Osteoblast (primary cell): ENCODE data around the gene CCHCR1. TPM values are rescaled to one million over a fixed set of nuclear protein-coding genes. Genes with fewer than 3 reads are reported as not detected.

Experiments
- DNase-seq: peaks from one replicate; pipeline ENCODE4 v3.0.0; 2011; ENCODE audit warnings: low spot score, mixed read lengths; ENCODE audit not compliant: insufficient read length; ENCODE audit errors: missing footprints
- H2AFZ ChIP-seq: 2 replicates; pipeline ENCODE4 v1.6.0; 2011; ENCODE audit warnings: mild to moderate bottlenecking, low read length
- H3K27ac ChIP-seq: 2 replicates; pipeline ENCODE4 v1.5.1; 2011; ENCODE audit warnings: mild to moderate bottlenecking, low read depth, low read length, moderate library complexity
- H3K27me3 ChIP-seq: 2 replicates; pipeline ENCODE4 v1.6.0; 2012; ENCODE audit warnings: mild to moderate bottlenecking, control low read depth, inconsistent platforms, low read length, moderate library complexity; ENCODE audit not compliant: insufficient read depth
- H3K36me3 ChIP-seq: 2 replicates; pipeline ENCODE4 v1.5.1; 2011; ENCODE audit warnings: mild to moderate bottlenecking, low read length, control low read depth, moderate library complexity; ENCODE audit not compliant: insufficient read depth
- H3K4me1 ChIP-seq: 2 replicates; pipeline ENCODE4 v1.5.1; 2011; ENCODE audit warnings: mild to moderate bottlenecking, low read length, control low read depth, moderate library complexity; ENCODE audit not compliant: insufficient read depth
- H3K4me2 ChIP-seq: 2 replicates; pipeline ENCODE4 v1.6.0; 2011; ENCODE audit warnings: mild to moderate bottlenecking, low read length; ENCODE audit not compliant: insufficient read depth
- H3K4me3 ChIP-seq: fragments of 200-600 bp; sonication (generic); 3 replicates; pipeline ENCODE4 v1.5.1; 2012; ENCODE audit warnings: mild to moderate bottlenecking, low read length, inconsistent platforms; ENCODE audit not compliant: insufficient read depth
- H3K79me2 ChIP-seq: 2 replicates; pipeline ENCODE4 v1.6.0; 2012; ENCODE audit warnings: mild to moderate bottlenecking, low read length, control low read depth, inconsistent platforms; ENCODE audit not compliant: insufficient read depth
- H3K9me3 ChIP-seq: 2 replicates; pipeline ENCODE4 v1.5.1; 2011; ENCODE audit warnings: low read depth, low read length, control low read depth
- H4K20me1 ChIP-seq: 2 replicates; pipeline ENCODE4 v1.6.0; 2012; ENCODE audit warnings: mild to moderate bottlenecking, low read length, control low read depth; ENCODE audit not compliant: insufficient read depth
- CTCF ChIP-seq: IDR thresholded peaks from 2 replicates; pipeline ENCODE4 v1.5.1; 2011; ENCODE audit warnings: mild to moderate bottlenecking, low read depth, low read length, moderate library complexity; ENCODE audit errors: extremely low read depth
- total RNA-seq: library from RNA; depleted of rRNA; stranded (reverse); fragments of >200 nt; gene quantifications from 2 replicates; pipeline ENCODE4 v1.2.3, GENCODE V29; 2012

Gene CCHCR1
- total RNA-seq, 1 donor = 14.1 TPM

GRCh38 chr6:31154436-31154835 is 3.2 kb downstream of the CCHCR1 start:
- Histone ChIP-seq H4K20me1 (no peaks in the 10 kb centered on the region), H3K4me2 (no peak overlapping the region), H2AFZ (no peak overlapping the region), H3K9me3 (no peaks in the 10 kb centered on the region), H3K27ac (no peak overlapping the region), H3K36me3 (peaks cover 31% of the 10 kb centered on the region), H3K27me3 (no peaks in the 10 kb centered on the region), H3K79me2 (peaks cover 12% of the 10 kb centered on the region), H3K4me3 (no peak overlapping the region), H3K4me1 (peaks cover 10% of the 10 kb centered on the region)
- no peak for DNase-seq
- TF ChIP-seq CTCF = no peak

- no peak overlapping the region for H2AFZ ChIP-seq
- H3K4me2 ChIP-seq = no peak overlapping the region
- H4K20me1 ChIP-seq = no peaks in the 10 kb centered on the region
- no peaks in the 10 kb centered on the region for H3K27me3 ChIP-seq
- no peak for DNase-seq
- H3K27ac ChIP-seq = no peak overlapping the region
- H3K4me1 ChIP-seq = peaks cover 4% of the 10 kb centered on the region
- no peak overlapping the region for H3K4me3 ChIP-seq
- H3K9me3 ChIP-seq = no peaks in the 10 kb centered on the region
- H3K79me2 ChIP-seq = peaks cover 4% of the 10 kb centered on the region
- TF ChIP-seq CTCF = no peak
- H3K36me3 ChIP-seq = peaks cover 32% of the 10 kb centered on the region
Observed at GRCh38 chr6:31152781-31153180, 4.8 kb downstream of the CCHCR1 start.

GRCh38 chr6:31149827-31150447 is 7.7 kb downstream of the CCHCR1 start:
- no peak for TF ChIP-seq CTCF
- H3K4me1 ChIP-seq = no peaks in the 10 kb centered on the region
- H3K4me3 ChIP-seq = no peak overlapping the region
- no peak overlapping the region for H3K4me2 ChIP-seq
- no peaks in the 10 kb centered on the region for H4K20me1 ChIP-seq
- no peaks in the 10 kb centered on the region for H3K9me3 ChIP-seq
- no peaks in the 10 kb centered on the region for H3K79me2 ChIP-seq
- no peak overlapping the region for H3K27ac ChIP-seq
- peak; percentile 18 for DNase-seq
- H2AFZ ChIP-seq = no peak overlapping the region
- no peaks in the 10 kb centered on the region for H3K27me3 ChIP-seq
- H3K36me3 ChIP-seq = peaks cover 23% of the 10 kb centered on the region

GRCh38 chr6:31145386-31145785 is 12.2 kb downstream of the CCHCR1 start:
- Histone ChIP-seq H3K27me3 (no peaks in the 10 kb centered on the region), H3K4me3 (no peak overlapping the region), H3K4me2 (no peak overlapping the region), H3K79me2 (no peaks in the 10 kb centered on the region), H2AFZ (no peak overlapping the region), H3K36me3 (peaks cover 21% of the 10 kb centered on the region), H3K9me3 (no peaks in the 10 kb centered on the region), H4K20me1 (no peaks in the 10 kb centered on the region), H3K27ac (no peak overlapping the region), H3K4me1 (no peaks in the 10 kb centered on the region)
- TF ChIP-seq CTCF = no peak
- DNase-seq = no peak
